Measurements from ENCODE around the gene TYROBP. TPM values are rescaled to one million over a fixed set of nuclear protein-coding genes. Genes with fewer than 3 reads are reported as not detected.

TYROBP gene
- total RNA-seq, 1 donor from 2014 or later: not detected

GRCh38 chr19:35945121-35945790 lies 37.2 kb upstream of the TYROBP start:
- Mint-ChIP-seq H3K27ac (no peak overlapping the region), H3K9me3 (no peaks in the 10 kb centered on the region), H3K4me1 (no peaks in the 10 kb centered on the region), H3K27me3 (peaks cover 4% of the 10 kb centered on the region), H3K36me3 (ENCODE audit: low read depth) (no peaks in the 10 kb centered on the region), H3K4me3 (no peak overlapping the region)
- DNase-seq: no peak
- ATAC-seq (ENCODE audit: low read depth): no peak
- ChIA-PET CTCF (no interaction called here), POLR2A (no interaction called here)
- TF ChIP-seq CTCF (IDR thresholded peaks at IDR 0.05): no peak
- intact Hi-C loops (cut with micrococcal nuclease): no loop called here

- ATAC-seq (ENCODE audit: low read depth) (no peak), DNase-seq (no peak)
- Mint-ChIP-seq H3K4me1 (no peaks in the 10 kb centered on the region), H3K9me3 (no peaks in the 10 kb centered on the region), H3K27me3 (peaks cover 4% of the 10 kb centered on the region), H3K36me3 (ENCODE audit: low read depth) (no peaks in the 10 kb centered on the region), H3K4me3 (no peak overlapping the region), H3K27ac (no peak overlapping the region)
- no peak for TF ChIP-seq CTCF (IDR thresholded peaks at IDR 0.05)
- CTCF ChIA-PET: no interaction called here
- POLR2A ChIA-PET: interaction anchor here (0.7 kb wide), 1 partner anchor 61 kb away, joined by 4 read pairs; no protein-coding TSS in a partner anchor
- intact Hi-C loops (cut with micrococcal nuclease): no loop called here
Measured at GRCh38 chr19:35944556-35944955, 36.5 kb upstream of the TYROBP start.

- TF ChIP-seq CTCF (IDR thresholded peaks at IDR 0.05): no peak
- H3K27me3 Mint-ChIP-seq: peaks cover 3% of the 10 kb centered on the region
- no peak for DNase-seq
- ChIA-PET POLR2A (interaction anchor here (0.7 kb wide), 2 partner anchors 43 to 60 kb away, joined by 3 to 4 read pairs; no protein-coding TSS in a partner anchor), CTCF (no interaction called here)
- H3K4me3 Mint-ChIP-seq: no peak overlapping the region
- no peak overlapping the region for H3K27ac Mint-ChIP-seq
- no peaks in the 10 kb centered on the region for H3K9me3 Mint-ChIP-seq
- no peaks in the 10 kb centered on the region for H3K4me1 Mint-ChIP-seq
- no peaks in the 10 kb centered on the region for H3K36me3 Mint-ChIP-seq (ENCODE audit: low read depth)
- intact Hi-C loops (cut with micrococcal nuclease): no loop called here
- no peak for ATAC-seq (ENCODE audit: low read depth)
Measured at GRCh38 chr19:35943321-35944301, 35.5 kb upstream of the TYROBP start.

DNA sequence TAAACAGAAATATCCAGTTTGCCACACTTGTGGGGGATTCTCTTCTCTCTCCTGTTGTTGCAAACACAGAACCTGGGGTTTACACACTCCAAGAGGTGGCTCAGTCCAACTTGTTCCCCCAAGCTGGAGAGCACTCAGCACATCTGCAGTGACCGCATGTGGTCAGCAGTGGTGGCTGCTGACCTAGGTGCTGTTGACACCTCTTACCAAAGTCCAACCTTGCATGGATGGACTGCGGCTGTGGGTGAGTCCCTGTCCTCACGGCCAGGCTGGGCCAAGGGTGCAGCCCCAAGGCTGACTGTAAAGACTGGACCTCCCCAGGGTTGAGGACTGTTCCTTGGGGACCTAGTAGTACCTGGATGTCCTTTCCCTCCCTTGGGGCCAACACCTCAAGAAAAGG lies 34.1 kb upstream of the TYROBP start:
- ChIA-PET POLR2A (no interaction called here), CTCF (no interaction called here)
- Mint-ChIP-seq H3K36me3 (ENCODE audit: low read depth) (no peaks in the 10 kb centered on the region), H3K27ac (no peak overlapping the region), H3K9me3 (no peaks in the 10 kb centered on the region), H3K4me1 (peaks cover 12% of the 10 kb centered on the region), H3K4me3 (no peak overlapping the region), H3K27me3 (peaks cover 12% of the 10 kb centered on the region)
- TF ChIP-seq CTCF (IDR thresholded peaks at IDR 0.05): no peak
- ATAC-seq (ENCODE audit: low read depth) (no peak), DNase-seq (no peak)
- intact Hi-C loops (cut with micrococcal nuclease): no loop called here

DNA sequence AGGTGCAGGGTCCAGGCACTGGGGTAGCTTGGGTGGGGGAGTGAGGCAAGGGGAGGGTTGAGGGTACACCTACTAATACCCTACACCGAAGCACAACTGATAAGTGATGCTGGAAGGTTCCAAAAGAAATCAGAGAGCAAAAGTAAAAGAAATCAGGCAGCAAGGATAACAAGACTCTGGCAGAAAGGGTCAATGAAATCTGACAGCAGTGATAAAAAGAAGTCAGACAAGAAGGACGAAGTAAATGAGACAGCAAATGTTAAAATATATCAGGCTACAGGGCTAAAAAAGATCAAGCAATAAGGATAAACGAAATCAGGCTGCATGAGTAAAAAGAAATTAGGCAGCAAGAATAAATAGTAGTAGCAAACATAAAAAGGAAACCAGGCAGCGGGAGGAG lies 32.7 kb upstream of the TYROBP start:
- Mint-ChIP-seq H3K36me3 (ENCODE audit: low read depth) (no peaks in the 10 kb centered on the region), H3K27ac (no peak overlapping the region), H3K27me3 (peaks cover 15% of the 10 kb centered on the region), H3K4me3 (no peak overlapping the region), H3K4me1 (peaks cover 19% of the 10 kb centered on the region), H3K9me3 (no peaks in the 10 kb centered on the region)
- CTCF ChIA-PET: no interaction called here
- DNase-seq (no peak), ATAC-seq (ENCODE audit: low read depth) (no peak)
- no peak for TF ChIP-seq CTCF (IDR thresholded peaks at IDR 0.05)
- POLR2A ChIA-PET: no interaction called here
- intact Hi-C loops (cut with micrococcal nuclease): no loop called here
